Retinal pigment epithelial cell (primary cell): ENCODE results near the gene PTF1A.

Source experiments
- DNase-seq: peaks from one replicate; pipeline ENCODE4 v3.0.0-alpha.2; 2010; ENCODE audit warnings: low read depth
- H3K4me3 ChIP-seq: 2 replicates; pipeline ENCODE4 v1.5.1; 2011; ENCODE audit warnings: mild to moderate bottlenecking, low read length, control low read depth, moderate library complexity
- TF ChIP-seq, protein P1 (sequence below): conservative IDR thresholded peaks from 2 replicates; pipeline ENCODE4 v1.5.1; 2011; ENCODE audit warnings: low read depth, low read length, control low read depth, inconsistent platforms

Gene PTF1A

DNA sequence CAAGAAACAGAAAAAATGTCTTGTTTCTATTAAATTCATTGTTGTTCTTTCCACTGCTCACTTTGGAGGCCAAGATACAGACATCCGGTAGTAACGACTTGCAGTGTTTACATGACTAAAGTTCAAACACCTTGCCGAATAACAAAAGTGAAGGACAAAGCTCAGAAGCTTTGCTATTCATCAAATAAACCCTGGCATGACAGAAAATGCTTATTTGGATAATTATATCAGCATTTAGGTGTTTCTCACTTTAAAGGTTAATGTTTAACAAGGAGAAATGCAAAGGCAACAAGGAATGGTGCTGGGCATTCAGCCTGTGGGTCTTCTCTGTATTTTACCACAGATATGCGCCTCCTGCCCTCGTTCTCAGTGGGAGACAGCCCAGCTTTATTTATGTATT is 5.4 kb upstream of the PTF1A start:
- no peak for DNase-seq
- TF ChIP-seq, protein P1, sequence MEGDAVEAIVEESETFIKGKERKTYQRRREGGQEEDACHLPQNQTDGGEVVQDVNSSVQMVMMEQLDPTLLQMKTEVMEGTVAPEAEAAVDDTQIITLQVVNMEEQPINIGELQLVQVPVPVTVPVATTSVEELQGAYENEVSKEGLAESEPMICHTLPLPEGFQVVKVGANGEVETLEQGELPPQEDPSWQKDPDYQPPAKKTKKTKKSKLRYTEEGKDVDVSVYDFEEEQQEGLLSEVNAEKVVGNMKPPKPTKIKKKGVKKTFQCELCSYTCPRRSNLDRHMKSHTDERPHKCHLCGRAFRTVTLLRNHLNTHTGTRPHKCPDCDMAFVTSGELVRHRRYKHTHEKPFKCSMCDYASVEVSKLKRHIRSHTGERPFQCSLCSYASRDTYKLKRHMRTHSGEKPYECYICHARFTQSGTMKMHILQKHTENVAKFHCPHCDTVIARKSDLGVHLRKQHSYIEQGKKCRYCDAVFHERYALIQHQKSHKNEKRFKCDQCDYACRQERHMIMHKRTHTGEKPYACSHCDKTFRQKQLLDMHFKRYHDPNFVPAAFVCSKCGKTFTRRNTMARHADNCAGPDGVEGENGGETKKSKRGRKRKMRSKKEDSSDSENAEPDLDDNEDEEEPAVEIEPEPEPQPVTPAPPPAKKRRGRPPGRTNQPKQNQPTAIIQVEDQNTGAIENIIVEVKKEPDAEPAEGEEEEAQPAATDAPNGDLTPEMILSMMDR: no peak
- no peak overlapping the region for H3K4me3 ChIP-seq

- DNase-seq: no peak
- no peak overlapping the region for H3K4me3 ChIP-seq
- TF ChIP-seq, protein P1: no peak
Measured at GRCh38 chr10:23187155-23187554, 5.0 kb upstream of the PTF1A start.

GRCh38 chr10:23189024-23189423 is 3.1 kb upstream of the PTF1A start:
- TF ChIP-seq, protein P1: no peak
- DNase-seq: no peak

DNA sequence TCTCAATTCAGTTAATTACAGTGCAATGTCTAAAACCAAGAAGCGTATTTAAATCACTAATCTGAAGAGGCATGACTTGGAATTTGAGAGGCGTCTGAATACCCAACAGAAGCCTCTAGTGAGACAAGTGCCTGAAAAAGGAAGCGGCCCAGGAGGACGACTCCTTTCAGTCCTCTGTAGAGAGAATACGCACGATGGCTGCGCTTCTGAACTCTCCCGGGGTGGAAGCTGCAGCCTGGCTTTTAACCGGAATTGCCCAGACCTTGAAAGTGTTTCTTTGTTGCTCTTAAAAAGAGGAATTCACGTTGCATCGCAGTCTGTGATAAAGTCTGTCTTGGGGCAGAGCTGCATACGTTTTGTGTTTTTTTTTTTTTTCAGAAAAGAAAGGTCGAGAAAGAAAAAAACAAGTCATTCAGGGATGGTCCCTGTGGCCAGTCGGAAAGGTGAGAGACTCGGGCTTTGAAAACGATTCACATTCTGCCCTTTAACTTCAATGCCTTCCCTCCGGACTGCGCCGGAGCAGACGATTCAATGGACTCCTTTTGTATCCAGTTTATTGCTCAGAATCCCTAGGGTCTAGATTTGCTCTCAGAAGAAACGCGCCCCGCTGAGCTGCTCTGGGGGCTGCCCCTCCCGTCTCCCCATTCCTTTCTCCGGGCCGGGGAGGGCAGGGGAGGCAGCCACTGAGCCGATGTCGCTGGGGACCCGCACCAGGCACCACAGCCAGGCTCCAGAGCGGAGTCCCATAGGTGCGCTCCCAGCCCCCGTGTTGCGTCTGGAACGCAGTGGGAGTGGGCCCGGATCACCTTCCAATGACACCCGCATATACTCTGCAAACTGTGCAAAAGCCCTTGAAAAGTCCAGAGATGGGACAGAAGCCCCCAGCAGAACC is 994 bp upstream of the PTF1A start:
- TF ChIP-seq, protein P1: no peak
- no peak for DNase-seq
- no peak overlapping the region for H3K4me3 ChIP-seq

More at GRCh38 chr10:23189024-23189423, 3.1 kb upstream of the PTF1A start:
- H3K4me3 ChIP-seq: no peak overlapping the region

DNA sequence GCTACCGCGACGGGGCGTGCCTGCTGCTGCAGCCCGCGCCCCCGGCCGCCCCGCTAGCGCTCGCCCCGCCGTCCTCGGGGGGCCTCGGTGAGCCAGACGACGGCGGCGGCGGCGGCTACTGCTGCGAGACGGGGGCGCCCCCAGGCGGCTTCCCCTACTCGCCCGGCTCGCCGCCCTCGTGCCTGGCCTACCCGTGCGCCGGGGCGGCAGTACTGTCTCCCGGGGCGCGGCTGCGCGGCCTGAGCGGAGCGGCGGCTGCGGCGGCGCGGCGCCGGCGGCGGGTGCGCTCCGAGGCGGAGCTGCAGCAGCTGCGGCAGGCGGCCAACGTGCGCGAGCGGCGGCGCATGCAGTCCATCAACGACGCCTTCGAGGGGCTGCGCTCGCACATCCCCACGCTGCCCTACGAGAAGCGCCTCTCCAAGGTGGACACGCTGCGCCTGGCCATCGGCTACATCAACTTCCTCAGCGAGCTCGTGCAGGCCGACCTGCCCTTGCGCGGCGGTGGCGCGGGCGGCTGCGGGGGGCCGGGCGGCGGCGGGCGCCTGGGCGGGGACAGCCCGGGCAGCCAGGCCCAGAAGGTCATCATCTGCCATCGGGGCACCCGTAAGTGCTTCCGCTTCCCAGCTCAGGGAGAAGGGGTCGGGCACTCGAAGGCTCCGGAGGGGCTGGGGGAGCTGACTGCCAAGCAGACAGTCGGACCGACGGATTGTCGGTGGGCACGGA is 761 bp downstream of the PTF1A start:
- TF ChIP-seq, protein P1: no peak
- H3K4me3 ChIP-seq: no peak overlapping the region
- DNase-seq: no peak

GRCh38 chr10:23193435-23194074 is 1.4 kb downstream of the PTF1A start:
- H3K4me3 ChIP-seq: no peak overlapping the region
- no peak for DNase-seq
- TF ChIP-seq, protein P1: no peak
